SK-N-DZ (cell line): ENCODE data around the gene TLE6.
"Not testable (repeated sequence)": the region's sequence is repeated elsewhere in the genome, so short reads cannot be mapped to it uniquely, and the experiment has no call there.

ENCODE experiments used
- DNase-seq: peaks from one replicate; pipeline ENCODE4 v3.0.0-alpha.2; 2015; ENCODE audit warnings: low spot score

TLE6 gene

DNA sequence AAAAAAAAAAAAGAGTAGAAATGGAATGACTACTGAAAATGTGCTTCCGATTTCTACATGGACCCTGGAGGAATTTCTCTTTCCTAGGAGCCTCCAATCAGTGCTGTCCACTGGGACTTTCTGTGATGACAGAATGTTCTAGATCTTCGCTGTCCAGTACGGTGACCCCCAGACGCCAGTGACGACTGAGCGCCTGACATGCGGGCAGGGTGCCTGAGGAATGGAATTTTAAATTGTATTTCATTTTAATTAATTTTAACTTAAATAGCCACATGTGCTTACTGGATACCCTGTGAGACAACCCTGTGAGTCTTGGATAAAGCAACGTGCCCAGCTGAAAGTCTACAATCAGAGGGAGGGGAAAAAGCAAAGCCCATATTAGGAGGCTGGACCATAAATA lies 4.1 kb upstream of the TLE6 start:
- DNase-seq, result no peak

DNA sequence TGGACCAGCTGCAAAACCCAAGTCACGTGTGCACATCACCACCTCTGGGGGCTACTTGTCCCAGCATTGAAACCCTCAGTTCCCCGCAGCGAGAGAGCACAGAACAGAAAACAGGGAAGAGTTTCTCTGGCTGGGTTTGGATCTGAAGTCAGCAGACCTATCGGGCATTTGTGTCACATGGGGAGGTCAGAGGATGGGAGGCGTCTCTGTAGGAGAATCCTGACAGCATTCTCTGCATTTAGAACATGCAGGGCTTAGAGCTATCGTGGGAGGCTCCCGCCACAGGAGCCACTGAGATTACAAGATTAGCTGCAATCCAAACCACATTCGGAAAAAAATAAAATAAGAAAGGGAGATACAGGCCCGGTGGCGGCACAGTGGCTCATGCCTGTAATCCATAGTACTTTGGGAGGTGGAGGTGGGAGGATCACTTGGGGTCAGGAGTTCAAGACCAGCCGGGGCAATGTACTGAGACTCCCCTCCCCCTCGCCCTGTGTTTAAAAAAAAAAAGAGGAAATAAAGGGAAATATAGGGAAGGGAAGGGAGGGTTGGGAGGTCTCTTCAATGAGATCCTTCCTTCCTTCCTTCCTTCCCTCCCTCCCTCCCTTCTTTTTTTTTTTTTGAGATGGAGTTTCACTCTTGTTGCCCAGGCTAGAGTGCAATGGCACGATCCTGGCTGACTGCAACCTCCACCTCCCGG lies 2.9 kb upstream of the TLE6 start:
- DNase-seq, result peak; percentile 12

GRCh38 chr19:2976609-2977000 lies 759 bp upstream of the TLE6 start:
- no peak for DNase-seq

DNA sequence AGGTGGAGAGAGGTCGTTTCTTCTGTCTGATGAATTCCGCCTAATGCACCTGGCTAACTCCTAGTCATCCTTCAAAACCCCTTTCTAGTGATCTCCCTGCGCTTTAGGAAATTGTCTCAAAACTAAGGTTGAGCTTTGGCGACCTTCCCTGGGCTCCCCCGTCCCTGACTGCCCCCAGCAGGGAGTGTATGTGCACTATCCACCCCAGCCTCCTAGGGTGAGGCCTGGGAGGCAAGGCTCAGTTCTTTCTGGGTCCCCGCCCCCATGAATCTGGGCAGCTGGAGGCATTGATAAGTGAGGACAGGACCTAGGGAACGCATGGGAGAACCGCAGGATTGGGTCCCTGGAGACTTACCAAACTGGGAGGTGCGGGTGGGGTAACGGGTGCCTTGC lies 378 bp downstream of the TLE6 start:
- no peak for DNase-seq

DNA sequence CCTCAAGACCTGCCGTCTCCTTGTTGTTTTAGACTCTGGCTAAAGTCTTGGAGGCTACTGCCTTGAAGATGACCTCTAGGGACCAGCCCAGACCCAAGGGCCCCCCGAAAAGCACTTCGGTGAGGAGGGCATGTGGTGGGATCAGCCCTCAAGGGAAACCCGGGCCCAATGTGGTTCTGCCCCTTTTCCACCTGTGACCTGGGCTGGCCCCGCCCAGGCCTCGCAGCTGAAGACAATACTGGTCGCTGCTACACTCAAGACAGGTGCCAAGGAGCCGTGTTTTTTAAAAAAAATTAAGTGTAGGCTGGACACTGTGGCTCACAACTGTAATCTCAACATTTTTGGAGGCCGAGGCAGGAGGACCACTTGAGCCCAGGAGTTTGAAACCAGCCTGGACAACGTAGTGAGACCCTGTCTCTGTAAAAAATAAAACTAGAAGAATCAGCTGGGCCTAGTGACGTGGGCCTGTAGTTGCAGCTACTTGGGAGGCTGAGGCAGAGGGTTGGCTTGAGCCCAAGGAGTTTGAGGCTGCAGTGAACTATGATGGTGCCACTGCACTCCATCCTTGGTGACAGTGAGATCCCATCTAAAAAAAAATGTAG lies 903 bp downstream of the TLE6 start:
- no peak for DNase-seq

- no peak for DNase-seq
Observed at GRCh38 chr19:2978772-2979171, 1.4 kb downstream of the TLE6 start.

DNA sequence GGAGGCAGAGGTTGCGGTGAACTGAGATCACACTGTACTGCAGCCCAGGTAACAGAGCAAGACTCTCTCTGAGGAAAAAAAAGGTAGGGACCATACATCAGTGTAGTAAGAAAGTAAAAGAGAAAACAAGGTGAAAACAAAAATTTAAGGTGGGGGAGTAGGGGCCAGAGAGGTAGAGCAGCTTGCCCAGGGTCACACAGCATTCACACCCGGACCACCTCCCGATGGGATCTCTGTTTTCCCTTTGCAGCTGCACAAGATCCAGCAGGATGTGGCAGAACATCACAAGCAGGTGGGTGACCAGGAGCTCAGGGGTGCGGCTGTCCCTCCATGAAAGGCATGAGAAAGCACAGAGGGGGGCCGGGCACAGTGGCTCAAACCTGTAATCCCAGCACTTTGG lies 4.5 kb downstream of the TLE6 start:
- DNase-seq, result no peak

GRCh38 chr19:2982561-2982960 lies 5.2 kb downstream of the TLE6 start:
- DNase-seq, result no peak

DNA sequence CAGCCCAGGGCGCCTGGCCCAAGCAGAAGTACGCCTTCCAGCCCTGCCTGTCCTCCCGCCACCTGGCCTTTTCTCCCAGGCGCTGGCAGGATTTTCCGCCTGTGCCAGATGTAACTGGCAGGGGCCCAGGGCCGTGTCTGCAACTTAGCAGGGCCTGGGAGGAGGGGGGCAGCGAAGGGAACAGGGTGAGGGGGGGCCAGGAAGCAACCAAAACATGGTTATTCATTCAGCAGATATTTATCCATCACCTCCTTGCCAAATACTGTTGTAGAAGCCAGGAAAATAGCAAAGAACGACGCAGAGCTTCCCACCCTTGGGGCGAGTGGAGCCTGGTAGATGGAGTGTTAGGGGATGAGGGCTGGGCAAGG lies 5.6 kb downstream of the TLE6 start:
- peak; percentile 69 for DNase-seq

DNA sequence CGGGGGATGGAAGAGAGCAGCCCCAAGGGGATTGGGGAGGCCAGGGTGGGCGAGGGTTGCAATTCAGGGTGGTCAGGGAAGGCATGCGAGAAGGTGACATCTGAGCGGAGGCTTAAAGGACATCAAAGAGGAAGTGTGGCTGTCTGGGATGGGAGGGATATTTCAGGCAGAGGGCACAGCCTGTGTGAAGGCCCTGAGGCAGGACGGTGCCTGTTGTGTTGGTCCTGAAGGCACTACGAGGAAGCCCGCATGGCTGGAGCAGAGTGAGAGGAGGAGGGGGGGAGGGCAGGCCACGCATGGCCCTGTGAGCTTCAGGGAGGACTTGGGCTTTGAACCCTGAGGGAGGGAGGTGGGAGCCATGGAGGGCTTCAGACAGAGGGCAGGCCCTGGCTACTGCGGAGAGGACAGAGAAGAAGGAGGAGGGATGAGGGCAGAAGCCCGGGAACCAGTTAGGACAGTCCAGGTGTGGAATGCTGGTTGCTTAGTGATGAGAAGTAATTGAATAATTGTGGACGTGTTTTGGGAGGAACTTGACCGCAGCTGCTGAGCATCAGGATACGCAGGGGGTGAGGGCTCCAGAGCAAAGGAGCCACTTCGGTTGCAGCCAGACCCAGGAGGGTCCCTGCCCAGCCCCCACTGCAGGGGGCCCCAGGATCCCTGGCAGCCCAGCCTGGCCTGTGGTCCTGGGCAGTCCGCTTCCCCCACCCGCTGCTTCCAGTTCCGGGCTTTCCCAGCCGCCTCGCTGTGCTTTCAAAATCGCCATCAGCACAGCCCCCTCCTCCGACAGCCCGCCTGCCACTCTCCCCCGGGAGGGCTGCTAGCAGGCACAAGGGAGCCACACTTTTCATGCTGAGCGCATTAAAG lies 6.2 kb downstream of the TLE6 start:
- DNase-seq, result peak; percentile 95

DNA sequence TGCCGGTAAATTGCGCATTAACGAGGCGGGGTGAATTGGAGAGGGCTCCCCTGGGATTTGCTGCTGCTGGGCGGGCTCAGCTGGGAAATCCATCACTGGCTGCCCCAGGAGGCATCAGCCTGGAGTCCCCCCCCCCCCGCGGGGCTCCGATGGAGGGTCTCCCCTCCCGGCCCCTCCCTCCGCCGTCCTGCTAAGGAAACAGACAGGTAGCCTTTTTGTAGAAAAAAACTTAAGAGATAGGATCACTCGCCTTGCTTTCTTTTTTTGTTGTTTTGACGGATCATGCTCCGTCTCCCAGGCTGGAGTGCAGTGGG lies 6.8 kb downstream of the TLE6 start:
- no peak for DNase-seq

GRCh38 chr19:2986951-2987524 lies 9.7 kb downstream of the TLE6 start:
- DNase-seq, result peak; percentile 80

GRCh38 chr19:2987797-2988196 lies 10.4 kb downstream of the TLE6 start:
- no peak for DNase-seq

DNA sequence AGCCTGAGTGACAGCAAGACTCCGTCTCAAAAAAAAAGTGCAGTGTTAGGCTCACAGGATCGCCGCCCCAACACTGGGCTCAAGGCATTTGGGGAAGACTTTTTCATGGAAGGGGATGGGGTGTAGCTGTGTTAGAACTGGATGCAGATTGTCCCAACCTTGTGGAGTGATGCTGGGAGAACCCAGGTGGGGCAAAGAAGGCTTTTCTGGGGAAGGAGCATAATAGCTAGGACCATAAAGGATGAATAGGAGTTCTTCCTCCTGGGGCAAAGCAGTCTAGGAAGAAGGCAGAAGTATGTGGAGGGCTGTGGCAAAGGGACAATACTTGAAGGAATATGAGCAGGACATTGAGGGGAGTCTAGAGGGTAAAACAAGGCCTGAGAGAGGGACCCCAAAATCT lies 11.2 kb downstream of the TLE6 start:
- DNase-seq, result no peak

DNA sequence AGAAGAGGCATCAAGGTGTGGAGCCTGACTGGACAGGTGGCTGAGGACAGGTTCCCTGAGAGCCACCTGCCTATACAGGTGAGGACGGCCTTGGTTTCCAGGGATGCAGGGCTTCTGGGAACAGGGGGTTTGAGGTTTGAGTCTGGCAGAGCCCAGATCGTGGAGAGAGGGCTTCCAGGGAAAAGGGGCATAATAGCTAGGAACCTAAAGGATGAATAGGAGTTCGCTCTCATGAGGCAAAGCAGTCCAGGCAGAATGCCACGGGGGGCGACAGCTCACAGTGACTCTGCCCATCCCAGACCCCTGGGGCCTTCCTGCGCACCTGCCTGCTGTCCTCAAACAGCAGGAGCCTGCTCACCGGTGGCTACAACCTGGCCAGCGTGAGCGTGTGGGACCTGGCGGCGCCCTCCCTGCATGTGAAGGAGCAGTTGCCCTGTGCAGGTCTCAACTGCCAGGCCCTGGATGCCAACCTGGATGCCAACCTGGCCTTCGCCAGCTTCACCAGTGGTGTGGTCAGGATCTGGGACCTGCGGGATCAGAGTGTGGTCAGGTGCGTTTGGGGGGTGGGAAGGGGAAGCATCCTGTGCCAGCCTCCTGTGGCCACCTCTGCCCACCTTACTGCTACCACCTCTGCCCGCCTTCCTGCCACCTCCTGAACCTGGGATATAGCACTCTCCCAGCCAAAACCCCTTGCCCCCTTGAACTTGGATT lies 12.0 kb downstream of the TLE6 start:
- no peak for DNase-seq

- not testable (repeated sequence) for DNase-seq
Observed at GRCh38 chr19:2992333-2992732, 15.0 kb downstream of the TLE6 start.

DNA sequence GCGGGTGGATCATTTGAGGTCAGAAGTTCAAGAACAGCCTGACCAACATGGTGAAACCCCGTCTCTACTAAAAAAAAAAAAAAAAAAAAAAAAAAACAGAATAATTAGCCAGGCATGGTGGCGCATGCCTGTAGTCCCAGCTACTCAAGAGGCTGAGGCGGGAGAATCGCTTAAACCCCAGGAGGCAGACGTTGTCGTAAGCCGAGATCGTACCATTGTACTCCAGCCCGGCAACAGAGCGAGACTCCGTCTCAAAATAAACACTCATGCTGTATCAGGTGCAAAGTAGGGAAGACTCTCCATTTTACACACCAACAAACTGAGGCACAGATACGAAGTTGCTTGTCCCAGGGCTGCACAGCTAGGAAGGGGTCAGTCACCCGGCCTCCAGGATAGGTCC lies 15.6 kb downstream of the TLE6 start:
- no peak for DNase-seq

GRCh38 chr19:2993579-2993978 lies 16.2 kb downstream of the TLE6 start:
- no peak for DNase-seq

DNA sequence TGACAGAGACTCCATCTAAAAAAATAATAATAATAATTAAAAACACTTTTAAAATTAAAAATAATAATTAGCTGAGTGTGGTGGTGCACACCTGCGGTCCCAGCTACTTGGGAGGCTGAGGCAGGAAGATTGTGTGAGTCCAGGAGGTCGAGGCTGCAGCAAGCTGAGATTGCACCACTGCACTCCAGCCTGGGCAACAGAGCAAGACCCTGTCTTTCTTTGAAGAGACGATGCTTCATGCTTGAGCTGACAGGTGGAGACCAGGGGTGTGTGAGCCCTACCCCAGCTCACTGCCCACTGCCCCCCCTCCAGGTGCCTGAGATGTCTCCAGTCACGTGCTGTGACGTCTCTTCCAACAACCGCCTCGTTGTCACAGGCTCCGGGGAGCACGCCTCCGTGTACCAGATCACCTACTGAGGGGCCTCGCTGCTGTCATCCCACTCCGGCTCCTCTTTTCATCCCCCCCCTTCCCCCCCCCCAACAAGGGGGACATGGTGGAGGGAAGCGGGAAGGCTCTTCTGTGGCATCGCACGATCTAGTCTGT lies 17.3 kb downstream of the TLE6 start:
- DNase-seq, result no peak

GRCh38 chr19:2997720-2998119 lies 20.4 kb downstream of the TLE6 start:
- DNase-seq, result no peak

DNA sequence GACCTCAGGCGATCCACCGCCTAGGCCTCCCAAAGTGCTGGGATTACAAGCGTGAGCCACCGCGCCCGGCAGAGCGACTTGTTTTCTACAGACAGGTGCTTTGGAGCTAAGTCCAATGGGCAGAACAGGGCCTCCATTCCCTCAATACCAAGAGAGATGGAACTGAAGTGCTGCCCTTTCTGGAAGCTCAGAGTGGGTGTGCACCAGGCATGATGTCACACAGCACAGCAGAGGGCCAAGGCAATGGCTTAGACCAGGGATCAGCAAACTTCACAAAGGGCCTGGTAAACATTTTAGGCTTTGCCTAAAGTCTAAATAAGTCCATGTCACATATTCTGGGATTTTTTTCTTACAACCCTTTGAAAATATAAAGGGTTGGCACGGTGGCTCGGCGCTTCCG lies 21.3 kb downstream of the TLE6 start:
- no peak for DNase-seq
